ENCODE measurements around the gene CACNA1D.

Gene CACNA1D

DNA sequence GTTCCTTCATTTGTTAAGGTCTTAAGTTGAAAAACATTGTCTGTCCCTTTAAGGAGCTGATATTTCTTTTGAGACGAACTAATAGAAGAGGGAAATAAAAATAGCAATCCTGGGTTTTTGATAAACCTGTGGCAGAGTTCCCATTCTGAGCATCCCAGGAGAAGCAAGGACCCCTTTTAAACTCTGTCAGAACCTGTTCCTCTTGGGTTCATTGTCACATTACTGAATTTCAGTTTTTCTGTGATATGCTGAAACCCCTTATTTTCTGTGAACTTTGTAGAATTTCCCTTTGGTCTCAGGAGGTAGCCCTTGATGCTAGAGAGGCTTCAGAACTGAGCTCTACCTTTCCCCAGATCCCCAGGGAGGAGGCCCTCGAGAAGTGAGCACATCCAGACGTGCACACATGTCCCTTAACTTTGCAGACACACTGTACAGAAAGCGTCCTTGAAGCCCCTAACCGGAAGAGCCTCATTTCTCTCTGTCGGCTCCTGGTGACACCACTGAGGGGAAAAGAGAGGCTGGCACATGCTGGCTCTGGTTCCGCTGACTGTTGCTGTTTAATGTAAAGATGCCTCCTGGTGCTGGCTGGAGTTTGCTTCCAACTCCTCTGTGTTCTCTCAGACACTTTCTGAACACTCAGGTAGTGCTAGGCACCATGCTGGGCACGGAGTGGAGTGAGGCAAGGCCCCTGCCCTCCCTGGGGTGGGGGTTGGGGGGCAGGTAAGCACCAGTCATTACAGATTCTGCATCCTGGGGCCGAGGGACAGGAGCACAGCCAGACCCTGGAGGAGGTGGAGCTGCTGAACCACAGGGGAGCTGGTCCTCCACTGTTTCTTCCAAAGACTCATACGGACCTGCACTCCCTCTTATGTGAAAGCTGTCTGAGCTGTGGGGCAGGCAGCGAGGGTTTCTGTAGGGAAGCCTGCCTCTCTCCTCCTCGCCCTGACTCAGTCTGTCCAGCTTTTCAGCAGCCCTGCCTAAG, 274.4 kb downstream of the CACNA1D start:
- ChIA-PET CTCF (no interaction called here), POLR2A (no interaction called here)
- no peak for DNase-seq (ENCODE audit: low read depth, low spot score)
- no peak overlapping the region for H3K4me3 ChIP-seq (ENCODE audit: low read depth, low read length)
- TF ChIP-seq, protein P1, sequence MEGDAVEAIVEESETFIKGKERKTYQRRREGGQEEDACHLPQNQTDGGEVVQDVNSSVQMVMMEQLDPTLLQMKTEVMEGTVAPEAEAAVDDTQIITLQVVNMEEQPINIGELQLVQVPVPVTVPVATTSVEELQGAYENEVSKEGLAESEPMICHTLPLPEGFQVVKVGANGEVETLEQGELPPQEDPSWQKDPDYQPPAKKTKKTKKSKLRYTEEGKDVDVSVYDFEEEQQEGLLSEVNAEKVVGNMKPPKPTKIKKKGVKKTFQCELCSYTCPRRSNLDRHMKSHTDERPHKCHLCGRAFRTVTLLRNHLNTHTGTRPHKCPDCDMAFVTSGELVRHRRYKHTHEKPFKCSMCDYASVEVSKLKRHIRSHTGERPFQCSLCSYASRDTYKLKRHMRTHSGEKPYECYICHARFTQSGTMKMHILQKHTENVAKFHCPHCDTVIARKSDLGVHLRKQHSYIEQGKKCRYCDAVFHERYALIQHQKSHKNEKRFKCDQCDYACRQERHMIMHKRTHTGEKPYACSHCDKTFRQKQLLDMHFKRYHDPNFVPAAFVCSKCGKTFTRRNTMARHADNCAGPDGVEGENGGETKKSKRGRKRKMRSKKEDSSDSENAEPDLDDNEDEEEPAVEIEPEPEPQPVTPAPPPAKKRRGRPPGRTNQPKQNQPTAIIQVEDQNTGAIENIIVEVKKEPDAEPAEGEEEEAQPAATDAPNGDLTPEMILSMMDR (IDR thresholded peaks at IDR 0.05; ENCODE audit: insufficient read depth, low read length, missing control alignments), result no peak

DNA sequence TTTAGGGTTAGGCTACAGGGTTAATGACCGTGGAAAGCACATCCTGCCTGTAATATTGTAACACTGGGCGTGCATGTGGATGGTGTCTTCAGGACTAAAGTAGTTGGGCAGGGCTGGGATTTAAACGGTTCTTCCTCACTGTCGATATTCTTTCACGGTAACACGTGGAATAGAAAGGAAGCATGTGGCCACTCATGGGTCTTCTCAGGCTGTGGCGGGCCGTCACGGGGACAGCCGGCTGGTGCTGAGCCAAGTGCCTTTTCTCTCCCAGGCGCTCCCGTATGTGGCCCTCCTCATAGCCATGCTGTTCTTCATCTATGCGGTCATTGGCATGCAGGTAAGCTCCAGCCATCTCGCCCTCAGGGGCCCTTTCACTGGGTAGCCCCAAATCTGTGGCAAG, 278.2 kb downstream of the CACNA1D start:
- ChIA-PET CTCF (no interaction called here), POLR2A (interaction anchor here (1.4 kb wide), 1 partner anchor 119 kb away, joined by 3 read pairs; the partner anchor contains the start of gene SELENOK)
- TF ChIP-seq, protein P1 (IDR thresholded peaks at IDR 0.05; ENCODE audit: insufficient read depth, low read length, missing control alignments), result no peak
- no peak overlapping the region for H3K4me3 ChIP-seq (ENCODE audit: low read depth, low read length)
- no peak for DNase-seq (ENCODE audit: low read depth, low spot score)

DNA sequence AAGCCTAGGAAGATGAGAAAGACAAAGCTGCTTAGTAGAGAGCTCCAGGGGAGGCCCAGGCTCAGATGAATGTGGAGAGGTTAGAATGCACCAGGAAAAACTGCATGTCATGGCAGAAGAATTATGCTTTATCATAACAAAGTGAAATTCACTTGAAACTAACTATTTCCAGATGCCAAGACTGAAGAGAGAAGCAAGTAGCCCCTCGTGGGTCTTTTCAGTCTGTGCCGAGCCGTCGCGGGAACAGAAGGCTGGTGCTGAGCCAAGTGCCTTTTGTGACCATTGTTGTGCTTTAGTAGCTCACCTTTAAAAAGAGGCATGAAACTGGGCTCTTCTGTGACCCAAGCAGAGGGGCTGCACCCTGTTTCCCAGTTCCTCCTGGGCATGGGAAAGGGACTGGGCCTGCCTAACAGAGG, 278.6 kb downstream of the CACNA1D start:
- CTCF ChIA-PET, result no interaction called here
- POLR2A ChIA-PET, result interaction anchor here (1.4 kb wide), 1 partner anchor 119 kb away, joined by 3 read pairs; the partner anchor contains the start of gene SELENOK
- TF ChIP-seq, protein P1 (IDR thresholded peaks at IDR 0.05; ENCODE audit: insufficient read depth, low read length, missing control alignments), result no peak
- DNase-seq (ENCODE audit: low read depth, low spot score), result no peak
- no peak overlapping the region for H3K4me3 ChIP-seq (ENCODE audit: low read depth, low read length)

DNA sequence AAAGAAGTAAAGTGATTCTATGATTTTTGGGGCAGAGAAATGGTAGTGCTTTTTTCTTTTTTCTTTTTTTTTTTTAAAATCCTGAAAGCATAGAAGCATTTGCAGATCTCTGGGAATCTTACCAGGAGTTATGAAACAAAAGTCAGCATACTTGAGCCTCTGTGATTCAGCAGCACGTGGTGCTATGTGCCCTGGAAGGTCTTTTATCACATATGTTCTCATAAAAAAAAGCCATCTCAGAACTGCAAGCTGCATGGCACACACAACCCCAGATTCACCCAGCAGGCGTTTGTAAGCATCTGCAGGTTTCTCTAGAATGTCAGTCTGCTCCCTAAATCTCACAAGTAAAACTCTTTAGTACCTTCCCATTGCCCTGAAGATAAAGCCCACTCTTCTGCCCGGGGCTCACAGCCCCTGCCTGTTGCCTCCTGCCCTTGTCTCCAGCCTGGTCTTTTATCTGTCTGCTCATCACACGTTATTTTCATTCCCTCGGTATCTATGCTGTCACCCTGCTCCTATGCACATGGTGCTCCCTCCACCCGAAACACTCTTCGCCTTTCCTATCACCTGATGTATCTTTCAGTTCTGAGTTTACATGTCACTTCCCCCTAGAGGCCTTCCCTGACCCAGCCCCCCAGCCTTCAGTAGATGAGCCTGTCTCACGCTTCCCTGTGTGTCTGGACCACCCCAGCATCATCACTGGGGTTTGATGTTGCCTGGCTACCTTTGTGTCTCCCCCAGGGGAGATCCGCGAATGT, 279.4 kb downstream of the CACNA1D start:
- POLR2A ChIA-PET, result interaction anchor here (0.7 kb wide), 1 partner anchor 69 kb away, joined by 3 read pairs; no protein-coding TSS in a partner anchor
- CTCF ChIA-PET, result no interaction called here
- H3K4me3 ChIP-seq (ENCODE audit: low read depth, low read length), result no peak overlapping the region
- TF ChIP-seq, protein P1 (IDR thresholded peaks at IDR 0.05; ENCODE audit: insufficient read depth, low read length, missing control alignments), result no peak
- DNase-seq (ENCODE audit: low read depth, low spot score), result peak; percentile 72

DNA sequence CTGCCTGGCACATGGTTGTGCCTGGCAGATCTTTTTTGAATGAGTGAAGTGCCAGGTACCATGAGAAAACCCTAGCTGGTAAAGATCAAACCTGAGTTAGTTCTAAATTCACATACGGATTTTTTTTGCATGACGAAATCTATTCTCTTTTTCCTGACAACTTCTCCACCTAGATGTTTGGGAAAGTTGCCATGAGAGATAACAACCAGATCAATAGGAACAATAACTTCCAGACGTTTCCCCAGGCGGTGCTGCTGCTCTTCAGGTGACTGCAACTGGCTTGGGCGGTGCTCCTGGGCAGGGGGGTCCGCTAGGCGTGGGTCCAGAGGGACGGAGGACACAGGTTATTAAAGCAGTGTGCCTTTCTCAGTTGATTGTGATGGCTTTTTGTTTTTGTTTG, 280.0 kb downstream of the CACNA1D start:
- no peak for DNase-seq (ENCODE audit: low read depth, low spot score)
- H3K4me3 ChIP-seq (ENCODE audit: low read depth, low read length), result no peak overlapping the region
- POLR2A ChIA-PET, result no interaction called here
- TF ChIP-seq, protein P1 (IDR thresholded peaks at IDR 0.05; ENCODE audit: insufficient read depth, low read length, missing control alignments), result no peak
- CTCF ChIA-PET, result interaction anchor here (1.8 kb wide), 1 partner anchor 11 kb away, joined by 7 read pairs; no protein-coding TSS in a partner anchor

DNA sequence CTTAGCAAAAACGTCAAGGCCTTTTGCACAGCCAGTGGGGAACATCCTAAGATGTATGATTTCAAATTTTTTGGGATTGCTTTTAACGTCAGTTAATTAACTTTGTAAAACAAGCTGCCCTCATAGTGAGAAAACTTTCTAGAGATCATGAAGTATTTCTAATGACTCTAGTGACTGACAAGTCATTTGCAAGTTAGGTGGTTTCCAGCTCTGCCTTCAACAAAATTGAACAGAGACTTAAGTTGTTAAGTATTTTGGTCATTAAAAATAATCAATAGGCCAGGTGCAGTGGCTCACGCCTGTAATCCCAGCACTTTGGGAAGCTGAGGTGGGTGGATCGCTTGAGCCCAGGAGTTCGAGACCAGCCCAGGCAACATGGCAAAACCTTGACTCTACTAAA, 280.6 kb downstream of the CACNA1D start:
- DNase-seq (ENCODE audit: low read depth, low spot score), result no peak
- POLR2A ChIA-PET, result no interaction called here
- CTCF ChIA-PET, result interaction anchor here (0.7 to 1.8 kb wide), 2 partner anchors 11 to 64 kb away, joined by 3 to 7 read pairs; no protein-coding TSS in a partner anchor

More for the DNA sequence above, 280.6 kb downstream of the CACNA1D start:
- H3K4me3 ChIP-seq (ENCODE audit: low read depth, low read length), result no peak overlapping the region
- TF ChIP-seq, protein P1 (IDR thresholded peaks at IDR 0.05; ENCODE audit: insufficient read depth, low read length, missing control alignments), result no peak
